GM12864 (cell line): ENCODE data around the gene IMPA2.
"Not testable (repeated sequence)": the region's sequence is repeated elsewhere in the genome, so short reads cannot be mapped to it uniquely, and the experiment has no call there.

ENCODE experiments used
- DNase-seq: peaks from one replicate; pipeline ENCODE4 v3.0.0-alpha.2; 2011; ENCODE audit warnings: low read depth
- H3K4me3 ChIP-seq: 2 replicates; pipeline ENCODE4 v1.5.1; 2011; ENCODE audit warnings: mild to moderate bottlenecking, low read depth, low read length, control low read depth
- CTCF ChIP-seq: IDR thresholded peaks from 2 replicates; pipeline ENCODE4 v1.5.1; 2011; ENCODE audit warnings: low read depth, mild to moderate bottlenecking, moderate library complexity, low read length, control low read depth, inconsistent platforms; ENCODE audit errors: missing control alignments

The IMPA2 gene

GRCh38 chr18:12065397-12065796 is 84.1 kb downstream of the IMPA2 start:
- no peak for TF ChIP-seq CTCF
- no peak overlapping the region for H3K4me3 ChIP-seq

DNA sequence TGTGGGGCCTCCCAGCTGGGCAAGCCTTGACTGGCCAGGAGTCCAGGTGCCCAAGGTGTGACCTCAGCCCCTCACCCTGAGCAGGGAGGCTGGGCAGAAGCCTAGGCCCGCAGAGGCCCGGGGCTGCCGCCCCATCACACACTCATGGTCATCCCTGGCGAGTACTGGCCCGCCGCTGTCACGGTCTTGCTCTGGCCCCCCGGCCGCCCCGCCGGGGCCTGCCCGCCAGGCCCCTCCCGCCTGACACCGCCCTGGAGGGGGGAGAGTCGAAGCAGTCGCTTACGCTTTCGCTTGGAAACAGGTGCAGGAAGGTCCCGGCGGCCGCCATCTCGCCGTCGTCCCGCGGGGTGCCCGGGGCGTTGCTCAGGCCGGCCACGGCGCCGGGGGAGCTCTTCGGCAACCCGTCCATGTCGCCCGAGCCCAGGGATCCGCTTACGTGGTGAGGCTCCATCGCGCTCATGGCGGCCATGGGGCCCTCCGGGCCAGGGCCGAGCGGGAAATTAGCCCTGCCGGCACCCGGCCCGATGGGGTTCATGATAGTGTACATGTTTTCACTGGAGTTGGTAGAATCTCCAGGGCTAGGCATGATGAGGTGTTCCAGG is 85.7 kb downstream of the IMPA2 start:
- DNase-seq: no peak
- no peak for TF ChIP-seq CTCF
- H3K4me3 ChIP-seq: no peak overlapping the region

More at GRCh38 chr18:12065397-12065796, 84.1 kb downstream of the IMPA2 start:
- DNase-seq: no peak

DNA sequence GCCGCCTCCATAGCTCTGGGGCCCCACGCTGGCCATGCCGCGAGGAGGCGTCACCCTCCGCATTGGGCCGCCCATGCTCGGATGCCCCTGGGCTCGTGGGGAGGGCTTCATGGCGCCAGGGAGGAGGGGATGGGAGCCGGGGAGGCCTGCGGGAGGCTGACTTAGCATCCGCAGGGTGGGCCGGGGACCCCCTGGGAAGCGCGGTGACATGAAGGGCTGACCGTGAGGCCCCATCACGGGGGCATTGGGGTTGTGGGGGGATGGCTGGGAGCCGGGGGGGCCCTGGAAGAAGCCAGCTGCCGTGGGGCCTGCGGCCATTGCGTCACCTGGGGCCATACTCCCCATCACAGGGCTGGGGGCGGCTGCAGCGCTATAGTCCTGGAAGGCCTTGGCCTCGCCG is 86.4 kb downstream of the IMPA2 start:
- no peak for DNase-seq
- no peak overlapping the region for H3K4me3 ChIP-seq
- no peak for TF ChIP-seq CTCF

DNA sequence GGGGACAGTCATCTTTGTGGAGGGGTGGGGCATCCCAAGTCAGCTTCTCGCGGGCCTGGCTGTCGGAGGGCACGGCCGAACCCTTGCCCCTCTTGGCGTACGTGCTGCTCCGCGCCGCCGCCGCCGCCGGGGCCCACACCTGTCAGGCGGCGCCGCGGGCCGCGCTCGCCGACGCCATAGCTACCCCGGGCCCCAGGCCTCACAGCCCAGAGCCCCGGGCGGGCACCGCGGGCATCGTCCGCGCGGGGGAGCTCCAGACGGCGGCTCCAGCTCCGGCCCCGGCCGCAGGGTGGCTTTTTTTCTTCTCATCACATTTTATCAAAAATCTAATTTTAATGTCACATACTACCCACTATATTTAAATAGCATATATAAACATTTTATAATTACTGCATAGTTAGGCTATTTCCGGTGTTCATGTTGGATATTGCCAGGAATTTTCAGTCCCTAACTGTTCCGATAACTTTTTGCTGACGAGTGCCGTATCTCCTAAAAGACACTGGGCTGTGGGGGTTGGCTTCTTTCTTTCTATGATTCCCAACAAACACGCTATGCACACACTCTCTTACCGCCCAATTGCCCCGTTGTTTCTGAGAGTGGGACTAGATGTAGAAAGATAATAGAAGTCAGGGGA is 87.1 kb downstream of the IMPA2 start:
- H3K4me3 ChIP-seq: not testable (repeated sequence)

DNA sequence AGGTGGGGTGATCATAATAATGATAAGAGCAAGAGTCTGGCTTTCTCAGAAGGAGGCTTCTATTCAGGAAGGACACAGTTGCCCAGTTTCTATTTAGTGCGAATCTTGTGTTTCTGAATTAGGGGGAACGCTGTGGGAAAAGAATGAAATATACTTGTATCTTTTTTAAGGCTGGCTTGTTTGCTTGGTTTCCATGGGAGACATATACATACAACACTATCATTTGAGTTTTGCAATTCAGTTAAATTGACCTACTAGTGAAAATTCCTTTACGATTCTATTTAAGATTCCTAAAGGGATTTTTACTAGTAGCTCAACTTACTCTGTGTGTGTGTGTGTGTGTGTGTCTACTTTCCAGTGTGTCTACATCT is 87.6 kb downstream of the IMPA2 start:
- DNase-seq: no peak
- no peak overlapping the region for H3K4me3 ChIP-seq
- TF ChIP-seq CTCF: no peak

More for the DNA sequence above, 87.1 kb downstream of the IMPA2 start:
- not testable (repeated sequence) for DNase-seq

DNA sequence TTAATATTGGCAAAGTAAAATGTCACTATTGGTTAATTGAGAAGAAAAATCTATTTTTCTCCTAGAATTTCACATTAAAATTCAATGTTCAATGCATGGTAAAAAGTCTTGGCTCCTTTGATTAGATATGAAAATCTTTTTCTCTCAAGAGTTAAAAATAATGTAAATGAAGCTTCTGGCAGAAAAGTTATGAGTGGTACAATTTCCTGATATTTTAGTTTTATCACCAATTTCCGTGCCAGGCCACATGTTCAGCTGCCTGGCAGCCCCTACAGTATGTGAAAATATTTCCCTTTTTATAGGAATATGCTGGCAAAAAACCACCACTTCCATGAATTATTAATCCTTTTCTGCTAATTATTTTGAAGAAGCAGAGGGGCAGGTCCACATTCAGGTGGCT is 89.8 kb downstream of the IMPA2 start:
- not testable (repeated sequence) for H3K4me3 ChIP-seq, DNase-seq

DNA sequence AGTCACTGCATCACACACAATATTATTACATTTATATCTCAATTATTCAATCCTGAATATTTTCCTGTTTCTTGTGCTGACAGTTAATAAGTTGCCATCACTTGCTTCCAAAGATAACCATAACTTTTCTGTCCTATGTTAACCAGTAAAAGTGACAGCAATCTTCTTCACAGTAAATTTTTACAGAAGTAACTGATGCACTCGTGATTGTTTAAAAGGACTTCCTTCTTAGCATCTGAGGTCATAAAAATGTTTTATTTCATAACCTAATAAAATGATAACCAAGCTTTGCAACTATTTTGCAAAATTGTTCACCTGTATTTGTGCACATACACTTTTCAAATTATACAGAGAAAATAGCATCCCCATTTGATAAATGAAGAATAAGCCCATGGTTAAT is 91.7 kb downstream of the IMPA2 start:
- no peak for DNase-seq
- no peak overlapping the region for H3K4me3 ChIP-seq
- no peak for TF ChIP-seq CTCF

DNA sequence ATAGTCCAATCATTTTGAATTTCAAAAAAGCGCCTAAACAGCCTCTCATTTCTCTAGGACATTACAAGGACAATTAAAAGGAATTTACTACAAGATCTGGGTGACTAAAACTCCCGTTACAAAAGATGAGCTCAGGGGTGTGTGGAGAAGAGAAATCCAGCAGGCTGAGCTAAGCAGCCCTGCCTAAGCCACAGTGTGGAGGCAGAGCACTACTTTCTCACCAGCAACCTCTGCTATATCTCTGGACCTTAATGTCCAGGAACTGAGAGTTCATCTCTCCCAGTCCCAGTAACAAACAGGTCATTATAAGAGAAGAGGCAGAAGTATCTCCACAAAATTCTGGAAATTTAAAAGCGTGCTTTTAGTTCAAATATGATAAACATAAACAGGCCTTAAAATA is 93.4 kb downstream of the IMPA2 start:
- no peak for TF ChIP-seq CTCF
- no peak overlapping the region for H3K4me3 ChIP-seq
- DNase-seq: no peak
